ENCODE results near the gene KCNK2.

GRCh38 chr1:215160351-215160750, 77.8 kb downstream of the KCNK2 start:
- TF ChIP-seq CTCF (conservative IDR thresholded peaks at IDR 0.05; ENCODE audit: low read length), result no peak
- no peak for TF ChIP-seq EZH2phosphoT487 (IDR thresholded peaks at IDR 0.05; ENCODE audit: borderline replicate concordance)
